SU-DHL-6 (cell line): ENCODE data around the gene EIF4E.
"Not testable (repeated sequence)": the region's sequence is repeated elsewhere in the genome, so short reads cannot be mapped to it uniquely, and the experiment has no call there.

Source experiments
- H2AFZ ChIP-seq: fragments of 200-600 bp; sonication (generic); 2 replicates; pipeline ENCODE4 v1.6.1; 2014; ENCODE audit warnings: low read depth, mild to moderate bottlenecking, moderate library complexity, mixed read lengths, antibody characterized with exemption, low read length; ENCODE audit not compliant: severe bottlenecking
- H3F3A ChIP-seq: fragments of 200-600 bp; shearing (Covaris generic); 2 replicates; pipeline ENCODE4 v1.6.0; 2016; ENCODE audit warnings: antibody characterized with exemption, mild to moderate bottlenecking; ENCODE audit not compliant: insufficient read depth
- H3K27ac ChIP-seq: fragments of 200-600 bp; sonication (generic); 2 replicates; pipeline ENCODE4 v1.5.1; 2016; ENCODE audit warnings: low read depth, mild to moderate bottlenecking, low read length, moderate library complexity, mixed read lengths
- H3K27me3 ChIP-seq: fragments of 200-600 bp; sonication (generic), shearing (Covaris generic); 2 replicates; pipeline ENCODE4 v1.6.0; 2014; ENCODE audit warnings: mild to moderate bottlenecking, low read length
- H3K36me3 ChIP-seq: fragments of 200-600 bp; sonication (generic); 2 replicates; pipeline ENCODE4 v1.6.1; 2014; ENCODE audit warnings: mild to moderate bottlenecking, low read length, mixed read lengths
- H3K4me2 ChIP-seq: fragments of 300-600, 200-600 bp; shearing (Covaris generic), sonication (generic); 2 replicates; pipeline ENCODE4 v1.6.0; 2014; ENCODE audit warnings: low read length, low read depth, mild to moderate bottlenecking; ENCODE audit not compliant: poor library complexity, severe bottlenecking
- H3K4me3 ChIP-seq: fragments of 200-600 bp; sonication (generic); 2 replicates; pipeline ENCODE4 v1.5.1; 2014; ENCODE audit warnings: antibody characterized with exemption, low read length, mild to moderate bottlenecking, mixed read lengths; ENCODE audit not compliant: insufficient read depth, poor library complexity, severe bottlenecking
- H3K79me2 ChIP-seq: fragments of 200-600 bp; sonication (generic); 2 replicates; pipeline ENCODE4 v1.6.1; 2014; ENCODE audit warnings: mild to moderate bottlenecking, low read length, moderate library complexity; ENCODE audit not compliant: insufficient read depth
- H3K9ac ChIP-seq: fragments of 200-600 bp; sonication (generic); 2 replicates; pipeline ENCODE4 v1.7.0; 2014; ENCODE audit warnings: mild to moderate bottlenecking, low read length
- H3K9me2 ChIP-seq: fragments of 200-600 bp; sonication (generic); replicated peaks from 2 replicates; pipeline ENCODE4 v1.6.1; 2014; ENCODE audit warnings: low read length; ENCODE audit not compliant: insufficient read depth
- H3K9me3 ChIP-seq: fragments of 200-600 bp; sonication (generic); 2 replicates; pipeline ENCODE4 v1.6.1; 2014; ENCODE audit warnings: low read length, mixed read lengths; ENCODE audit not compliant: insufficient read depth
- H4K20me1 ChIP-seq: fragments of 200-600 bp; sonication (generic); 2 replicates; pipeline ENCODE4 v1.6.1; 2014; ENCODE audit warnings: low read depth, mild to moderate bottlenecking, antibody characterized with exemption, low read length, moderate library complexity, mixed read lengths
- CTCF ChIP-seq: fragments of 200-600 bp; sonication (generic); IDR thresholded peaks from one replicate; pipeline ENCODE4 v1.5.1; 2017; ENCODE audit warnings: antibody characterized with exemption, mild to moderate bottlenecking, low read length, moderate library complexity; ENCODE audit not compliant: insufficient read depth, poor library complexity, severe bottlenecking
- EZH2phosphoT487 ChIP-seq: fragments of 200-600 bp; sonication (generic), shearing (Covaris generic); conservative IDR thresholded peaks from 2 replicates; pipeline ENCODE4 v1.6.1; 2018; ENCODE audit warnings: mild to moderate bottlenecking, antibody characterized with exemption, low read length, moderate library complexity, mixed read lengths

EIF4E gene

GRCh38 chr4:98879515-98879914 is 49.4 kb downstream of the EIF4E start:
- Histone ChIP-seq H3K27me3 (no peaks in the 10 kb centered on the region), H3K79me2 (no peaks in the 10 kb centered on the region), H4K20me1 (no peaks in the 10 kb centered on the region), H3K9me2 (no peaks in the 10 kb centered on the region), H3F3A (no peaks in the 10 kb centered on the region), H3K4me3 (no peak overlapping the region), H3K9ac (no peak overlapping the region), H3K36me3 (no peaks in the 10 kb centered on the region), H3K9me3 (no peaks in the 10 kb centered on the region), H3K27ac (no peak overlapping the region), H3K4me2 (no peak overlapping the region), H2AFZ (no peak overlapping the region)
- no peak for TF ChIP-seq CTCF
- TF ChIP-seq EZH2phosphoT487: no peak

GRCh38 chr4:98873059-98873458 is 55.9 kb downstream of the EIF4E start:
- TF ChIP-seq CTCF: no peak
- TF ChIP-seq EZH2phosphoT487: no peak
- H3K9me2 ChIP-seq: no peaks in the 10 kb centered on the region
- H2AFZ ChIP-seq: no peak overlapping the region
- no peaks in the 10 kb centered on the region for H3K79me2 ChIP-seq
- no peaks in the 10 kb centered on the region for H3K27me3 ChIP-seq
- no peak overlapping the region for H3K4me2 ChIP-seq
- no peaks in the 10 kb centered on the region for H4K20me1 ChIP-seq
- H3K27ac ChIP-seq: no peak overlapping the region
- no peak overlapping the region for H3K4me3 ChIP-seq
- H3K36me3 ChIP-seq: no peaks in the 10 kb centered on the region
- H3K9me3 ChIP-seq: no peaks in the 10 kb centered on the region
- no peaks in the 10 kb centered on the region for H3F3A ChIP-seq
- no peak overlapping the region for H3K9ac ChIP-seq

- not testable (repeated sequence) for H3K4me2 ChIP-seq, H3K27me3 ChIP-seq, H2AFZ ChIP-seq
Observed at GRCh38 chr4:98872120-98872906, 56.6 kb downstream of the EIF4E start.

GRCh38 chr4:98867648-98868047 is 61.3 kb downstream of the EIF4E start:
- Histone ChIP-seq H3F3A (no peaks in the 10 kb centered on the region), H2AFZ (no peak overlapping the region), H3K4me3 (no peak overlapping the region), H3K4me2 (no peak overlapping the region), H3K9ac (no peak overlapping the region), H4K20me1 (no peaks in the 10 kb centered on the region), H3K9me2 (no peaks in the 10 kb centered on the region), H3K9me3 (no peaks in the 10 kb centered on the region), H3K79me2 (no peaks in the 10 kb centered on the region), H3K27ac (no peak overlapping the region), H3K36me3 (no peaks in the 10 kb centered on the region), H3K27me3 (no peaks in the 10 kb centered on the region)
- TF ChIP-seq CTCF: no peak
- TF ChIP-seq EZH2phosphoT487: no peak

More at GRCh38 chr4:98872120-98872906, 56.6 kb downstream of the EIF4E start:
- not testable (repeated sequence) for H3K79me2 ChIP-seq, H3K9me2 ChIP-seq, H3K36me3 ChIP-seq, H3K4me3 ChIP-seq, H3K9me3 ChIP-seq, H3K27ac ChIP-seq, H3F3A ChIP-seq, H3K9ac ChIP-seq, H4K20me1 ChIP-seq
